HFF-Myc (cell line): ENCODE data around the gene ZDHHC6.
A peak's percentile ranks its signal among the peaks of the same experiment; 100 is the strongest.

Experiments used
- DNase-seq: peaks from one replicate; pipeline ENCODE4 v3.0.0-alpha.2; 2011; ENCODE audit warnings: low read depth; ENCODE audit errors: extremely low read depth
- H3K4me3 ChIP-seq: replicated peaks from 2 replicates; pipeline ENCODE4 v1.5.1; 2011; ENCODE audit warnings: low read depth, mild to moderate bottlenecking, control low read depth, low read length
- CTCF ChIP-seq: IDR thresholded peaks from 2 replicates; pipeline ENCODE4 v1.5.1; 2012; ENCODE audit warnings: mild to moderate bottlenecking, low read depth, low read length, control low read depth; ENCODE audit errors: missing control alignments

Gene ZDHHC6, protein sequence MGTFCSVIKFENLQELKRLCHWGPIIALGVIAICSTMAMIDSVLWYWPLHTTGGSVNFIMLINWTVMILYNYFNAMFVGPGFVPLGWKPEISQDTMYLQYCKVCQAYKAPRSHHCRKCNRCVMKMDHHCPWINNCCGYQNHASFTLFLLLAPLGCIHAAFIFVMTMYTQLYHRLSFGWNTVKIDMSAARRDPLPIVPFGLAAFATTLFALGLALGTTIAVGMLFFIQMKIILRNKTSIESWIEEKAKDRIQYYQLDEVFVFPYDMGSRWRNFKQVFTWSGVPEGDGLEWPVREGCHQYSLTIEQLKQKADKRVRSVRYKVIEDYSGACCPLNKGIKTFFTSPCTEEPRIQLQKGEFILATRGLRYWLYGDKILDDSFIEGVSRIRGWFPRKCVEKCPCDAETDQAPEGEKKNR

GRCh38 chr10:112446855-112447619 lies at the start of gene ZDHHC6, which contains the start of gene VTI1A:
ZDHHC6 (minus strand) TSS chr10:112446914; CDS start chr10:112445436, 1,478 bp downstream.
VTI1A (plus strand) TSS chr10:112447215; CDS start chr10:112447374, 159 bp downstream.
- peak within 1 kb of the TSS; percentile 100 for H3K4me3 ChIP-seq
- DNase-seq = peak; percentile 49
- peak; percentile 12 for TF ChIP-seq CTCF

DNA sequence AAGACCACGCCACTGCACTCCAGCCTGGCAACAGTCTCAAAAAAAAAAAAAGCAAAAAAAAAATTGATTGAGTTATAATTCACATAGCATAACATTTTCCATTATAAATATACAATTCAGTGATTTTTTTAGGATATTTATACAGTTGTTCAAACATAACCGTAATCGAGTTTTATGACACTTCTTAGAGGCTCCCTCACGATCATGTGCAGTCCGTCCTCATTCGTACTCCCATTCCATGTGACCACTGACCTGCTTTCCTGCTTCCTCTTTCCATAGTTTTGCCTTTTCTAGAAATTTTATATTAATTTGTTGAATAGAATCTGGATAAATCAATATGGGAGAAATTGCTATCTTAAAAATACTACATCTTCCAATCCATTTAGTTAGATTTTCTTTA lies 46.0 kb upstream of the ZDHHC6 start:
- no peak for DNase-seq
- TF ChIP-seq CTCF = no peak
- H3K4me3 ChIP-seq = no peak overlapping the region

DNA sequence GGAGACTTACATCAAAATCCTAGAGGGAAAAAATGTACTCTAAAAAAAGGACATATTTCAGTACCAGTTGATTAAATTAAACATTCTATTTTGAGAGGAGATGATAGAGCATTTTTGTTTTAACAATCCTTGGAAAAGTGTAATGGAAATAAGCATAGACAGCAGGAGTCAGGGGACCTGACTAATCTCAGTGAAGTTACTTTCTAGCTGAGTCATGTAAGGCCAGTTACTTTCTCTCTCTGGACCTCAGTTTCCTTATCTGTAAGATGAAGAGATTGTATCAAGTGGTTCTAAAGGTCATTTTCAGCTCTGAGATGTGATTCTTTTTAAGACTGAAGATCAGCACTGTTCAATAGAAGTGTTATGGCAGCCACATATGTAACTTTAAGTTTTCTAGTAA lies 44.4 kb upstream of the ZDHHC6 start:
- H3K4me3 ChIP-seq = no peak overlapping the region
- no peak for TF ChIP-seq CTCF
- no peak for DNase-seq

DNA sequence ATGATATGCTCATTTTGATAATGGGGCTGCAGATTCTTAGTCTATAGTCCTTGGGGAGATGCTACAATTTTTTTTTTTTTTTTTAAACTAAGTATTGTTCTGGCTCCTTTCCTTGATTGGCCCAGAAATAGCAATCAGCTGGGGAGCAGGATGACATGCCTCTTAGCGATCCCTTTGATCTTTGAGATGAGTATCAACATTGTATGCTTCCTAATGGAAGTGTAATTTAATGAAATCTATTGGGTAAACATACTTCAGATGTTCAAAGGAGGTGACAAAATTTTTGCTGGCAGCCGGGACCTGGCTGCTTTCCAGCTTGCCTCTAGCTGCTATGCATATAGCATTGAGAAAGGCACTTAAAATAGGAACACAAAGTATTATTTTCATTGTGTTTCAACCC lies 43.8 kb upstream of the ZDHHC6 start:
- no peak overlapping the region for H3K4me3 ChIP-seq
- DNase-seq = no peak
- TF ChIP-seq CTCF = no peak

DNA sequence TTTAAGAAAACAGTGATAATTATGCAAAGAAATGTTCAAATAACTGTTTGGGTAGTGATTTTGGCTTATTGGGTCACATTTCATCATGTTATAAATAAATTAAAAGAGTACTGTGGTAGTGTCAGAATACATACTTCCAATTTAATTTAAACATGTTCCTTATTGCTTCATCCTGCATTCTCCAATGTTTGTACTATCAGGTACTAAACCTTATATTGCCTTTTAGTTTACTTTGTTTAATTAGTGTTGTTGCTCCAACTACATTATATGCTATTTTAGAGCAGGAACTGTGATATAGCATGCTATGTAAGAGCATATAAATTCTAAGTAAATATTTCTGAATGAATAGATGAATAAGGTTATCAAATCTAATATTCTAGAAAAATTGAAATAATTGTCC lies 41.2 kb upstream of the ZDHHC6 start:
- TF ChIP-seq CTCF = no peak
- no peak overlapping the region for H3K4me3 ChIP-seq
- DNase-seq = no peak

DNA sequence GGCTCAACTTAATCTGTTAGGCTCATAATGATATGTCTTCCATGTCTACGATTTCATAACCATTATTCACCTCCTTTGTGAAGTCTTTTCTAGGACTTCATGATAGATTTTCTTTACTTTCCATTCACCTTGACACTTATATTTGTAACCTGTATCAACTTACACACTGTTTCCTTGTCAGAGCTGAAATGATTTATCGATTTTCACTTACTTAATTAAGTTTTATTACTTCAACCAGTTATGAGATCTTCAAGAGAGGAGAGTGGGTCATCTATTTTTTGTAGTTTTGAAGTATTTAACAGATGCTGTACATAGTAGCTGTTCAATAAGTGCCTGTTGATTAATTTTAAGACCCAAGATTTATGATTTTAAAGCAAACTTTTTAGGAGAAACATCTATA lies 37.7 kb upstream of the ZDHHC6 start:
- no peak overlapping the region for H3K4me3 ChIP-seq
- no peak for TF ChIP-seq CTCF
- no peak for DNase-seq
